Measurements from ENCODE around the gene TUBD1. TPM values are rescaled to one million over a fixed set of nuclear protein-coding genes. Genes with fewer than 3 reads are reported as not detected.
A peak's percentile ranks its signal among the peaks of the same experiment; 100 is the strongest.

The TUBD1 gene
- total and polyA plus RNA-seq, 2 of the 13 experiments (the other 11 are each of a cell fraction or from before 2014, with no cell fraction given) = 18.2 to 25.9 TPM

GRCh38 chr17:59842901-59843652, 49.7 kb downstream of the TUBD1 start (continued):
- TF ChIP-seq AHDC1 (CRISPR knock-in tag; IDR thresholded peaks at IDR 0.05; ENCODE audit: borderline replicate concordance) (no peak), ZNF782 (CRISPR knock-in tag; IDR thresholded peaks at IDR 0.05; ENCODE audit: borderline replicate concordance) (no peak), ZNF326 (CRISPR knock-in tag; IDR thresholded peaks at IDR 0.05; ENCODE audit: borderline replicate concordance) (no peak), SCMH1 (CRISPR knock-in tag; IDR thresholded peaks at IDR 0.05; ENCODE audit: borderline replicate concordance) (no peak), ZKSCAN5 (CRISPR knock-in tag; IDR thresholded peaks at IDR 0.05) (no peak), HINFP (CRISPR knock-in tag; IDR thresholded peaks at IDR 0.05; ENCODE audit: low read depth) (no peak; the same call in 1 of the 2 replicates), ZFY (CRISPR knock-in tag; IDR thresholded peaks at IDR 0.05) (no peak), CBX1 (IDR thresholded peaks at IDR 0.05; ENCODE audit: low read depth) (peak; percentile 87), ZNF749 (CRISPR knock-in tag; IDR thresholded peaks at IDR 0.05; ENCODE audit: borderline replicate concordance) (peak; percentile 89), ZNF770 (CRISPR knock-in tag; IDR thresholded peaks at IDR 0.05) (no peak), THAP7 (CRISPR knock-in tag; IDR thresholded peaks at IDR 0.05) (no peak; the same call in 1 of the 2 replicates), ZMAT3 (CRISPR knock-in tag; conservative IDR thresholded peaks at IDR 0.05) (no peak), KAT8 (CRISPR knock-in tag; IDR thresholded peaks at IDR 0.05) (peak; percentile 42; the same call in 1 of the 2 replicates), THAP9 (CRISPR knock-in tag; IDR thresholded peaks at IDR 0.05; ENCODE audit: borderline replicate concordance) (no peak; the same call in 1 of the 2 replicates)
